B cell (primary cell): ENCODE results near the gene EVA1A.

Source experiments
- EZH2 ChIP-seq: IDR thresholded peaks from 2 replicates; pipeline ENCODE4 v1.6.1; 2012; ENCODE audit warnings: borderline replicate concordance, low read depth, mild to moderate bottlenecking, moderate library complexity, low read length; ENCODE audit not compliant: insufficient read depth, poor library complexity, severe bottlenecking
- TF ChIP-seq, protein P1 (sequence below): fragments of 200-600 bp; IDR thresholded peaks from one replicate; pipeline ENCODE4 v1.8.0; 2022; ENCODE audit warnings: antibody characterized with exemption, mild to moderate bottlenecking

DNA sequence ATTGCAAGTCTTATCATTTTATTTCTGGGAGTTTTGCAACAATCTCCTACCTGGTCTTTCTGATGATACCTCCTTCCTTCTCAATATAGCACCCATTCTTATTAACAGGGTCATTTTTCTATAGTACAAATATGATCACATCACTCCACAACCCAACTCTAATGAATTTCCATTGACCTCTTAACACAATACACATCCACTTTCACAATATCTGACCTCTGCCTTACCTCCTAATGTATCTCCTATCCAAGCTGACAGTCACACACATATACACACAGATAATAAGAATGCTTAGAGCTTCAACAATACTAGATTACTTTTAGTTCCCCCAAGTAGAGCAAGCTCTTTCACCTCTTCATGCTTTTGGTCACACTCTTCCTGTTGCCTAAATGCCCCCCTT, 40.9 kb downstream of the EVA1A start:
- no peak for TF ChIP-seq EZH2
- TF ChIP-seq, protein P1, sequence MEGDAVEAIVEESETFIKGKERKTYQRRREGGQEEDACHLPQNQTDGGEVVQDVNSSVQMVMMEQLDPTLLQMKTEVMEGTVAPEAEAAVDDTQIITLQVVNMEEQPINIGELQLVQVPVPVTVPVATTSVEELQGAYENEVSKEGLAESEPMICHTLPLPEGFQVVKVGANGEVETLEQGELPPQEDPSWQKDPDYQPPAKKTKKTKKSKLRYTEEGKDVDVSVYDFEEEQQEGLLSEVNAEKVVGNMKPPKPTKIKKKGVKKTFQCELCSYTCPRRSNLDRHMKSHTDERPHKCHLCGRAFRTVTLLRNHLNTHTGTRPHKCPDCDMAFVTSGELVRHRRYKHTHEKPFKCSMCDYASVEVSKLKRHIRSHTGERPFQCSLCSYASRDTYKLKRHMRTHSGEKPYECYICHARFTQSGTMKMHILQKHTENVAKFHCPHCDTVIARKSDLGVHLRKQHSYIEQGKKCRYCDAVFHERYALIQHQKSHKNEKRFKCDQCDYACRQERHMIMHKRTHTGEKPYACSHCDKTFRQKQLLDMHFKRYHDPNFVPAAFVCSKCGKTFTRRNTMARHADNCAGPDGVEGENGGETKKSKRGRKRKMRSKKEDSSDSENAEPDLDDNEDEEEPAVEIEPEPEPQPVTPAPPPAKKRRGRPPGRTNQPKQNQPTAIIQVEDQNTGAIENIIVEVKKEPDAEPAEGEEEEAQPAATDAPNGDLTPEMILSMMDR = no peak
